Retinal pigment epithelial cell (primary cell): ENCODE data around the gene TMPRSS13.

Source experiments
- DNase-seq: peaks from one replicate; pipeline ENCODE4 v3.0.0-alpha.2; 2010; ENCODE audit warnings: low read depth
- H3K4me3 ChIP-seq: 2 replicates; pipeline ENCODE4 v1.5.1; 2011; ENCODE audit warnings: mild to moderate bottlenecking, low read length, control low read depth, moderate library complexity
- CTCF ChIP-seq: conservative IDR thresholded peaks from 2 replicates; pipeline ENCODE4 v1.5.1; 2011; ENCODE audit warnings: low read depth, low read length, control low read depth, inconsistent platforms

The TMPRSS13 gene

GRCh38 chr11:117941976-117942654, 12.9 kb upstream of the TMPRSS13 start:
- no peak overlapping the region for H3K4me3 ChIP-seq
- no peak for TF ChIP-seq CTCF
- DNase-seq = no peak

- no peak overlapping the region for H3K4me3 ChIP-seq
- DNase-seq = peak; percentile 16
- TF ChIP-seq CTCF = no peak
These were observed 12.0 kb upstream of the TMPRSS13 start for GRCh38 chr11:117941163-117941707.

GRCh38 chr11:117940736-117941135, 11.5 kb upstream of the TMPRSS13 start:
- no peak for DNase-seq
- TF ChIP-seq CTCF = no peak
- no peak overlapping the region for H3K4me3 ChIP-seq

- no peak for DNase-seq
- TF ChIP-seq CTCF = no peak
These were observed 7.8 kb upstream of the TMPRSS13 start for GRCh38 chr11:117936973-117937372.

GRCh38 chr11:117934526-117935307, 5.5 kb upstream of the TMPRSS13 start:
- H3K4me3 ChIP-seq = no peak overlapping the region
- no peak for DNase-seq
- no peak for TF ChIP-seq CTCF

More at GRCh38 chr11:117936973-117937372, 7.8 kb upstream of the TMPRSS13 start:
- H3K4me3 ChIP-seq = no peak overlapping the region

- no peak for DNase-seq
- no peak overlapping the region for H3K4me3 ChIP-seq
- TF ChIP-seq CTCF = no peak
These were observed 4.7 kb upstream of the TMPRSS13 start for GRCh38 chr11:117933930-117934329.
